HepG2 (cell line): ENCODE data around the gene DBNDD2. TPM values are rescaled to one million over a fixed set of nuclear protein-coding genes. Genes with fewer than 3 reads are reported as not detected.

Experiments used
- ASH2L ChIP-seq: fragments of 300-600, 200-600 bp; sonication (generic); IDR thresholded peaks from 2 replicates; pipeline ENCODE4 v1.7.0; 2017; ENCODE audit warnings: low read depth, mild to moderate bottlenecking, moderate library complexity, mixed read lengths, low read length; ENCODE audit not compliant: insufficient read length
- ATF3 ChIP-seq: sonication (generic); formaldehyde crosslinking; IDR thresholded peaks from 2 replicates; pipeline ENCODE4 v1.4.0; 2020; ENCODE audit warnings: missing genetic modification reagents
- GABPA ChIP-seq, 2 experiments: IDR thresholded peaks; 2 replicates each; pipeline ENCODE4 v1.6.1; 2011 to 2016; ENCODE audit warnings: low read depth in 2 of 2, low read length in 1 of 2, missing biosample characterization in 1 of 2, missing genetic modification characterization in 1 of 2
- IRF1 ChIP-seq: sonication (generic); formaldehyde crosslinking; IDR thresholded peaks from 2 replicates; pipeline ENCODE4 v1.4.0; 2020; ENCODE audit warnings: low read depth, mild to moderate bottlenecking, missing genetic modification reagents
- JUND ChIP-seq: sonication (generic); formaldehyde crosslinking; IDR thresholded peaks from 2 replicates; pipeline ENCODE4 v1.8.0; 2022; ENCODE audit warnings: mild to moderate bottlenecking, missing genetic modification reagents
- KDM2A ChIP-seq: sonication (generic); formaldehyde crosslinking; IDR thresholded peaks from 2 replicates; pipeline ENCODE4 v1.4.0; 2020; ENCODE audit warnings: low read depth, missing genetic modification reagents, borderline replicate concordance
- KLF12 ChIP-seq: sonication (generic); formaldehyde crosslinking; IDR thresholded peaks from 2 replicates; pipeline ENCODE4 v1.4.0; 2020; ENCODE audit warnings: missing genetic modification reagents, borderline replicate concordance
- KLF16 ChIP-seq, 2 experiments: sonication (generic) in 1 of 2; formaldehyde crosslinking in 1 of 2; IDR thresholded peaks; 2 replicates each; pipeline versions ENCODE4 v1.6.1 to v1.8.0; 2016 to 2023; ENCODE audit warnings: missing genetic modification reagents in 2 of 2, missing compliant biosample characterization in 1 of 2
- NFYB ChIP-seq: sonication (generic); formaldehyde crosslinking; IDR thresholded peaks from 2 replicates; pipeline ENCODE4 v1.4.0; 2020; ENCODE audit warnings: missing genetic modification reagents
- PTBP1 ChIP-seq: fragments of 200-400 bp; formaldehyde crosslinking; IDR thresholded peaks from 2 replicates; pipeline ENCODE4 v1.6.1; 2018; ENCODE audit warnings: low read length, low read depth; ENCODE audit not compliant: poor library complexity, severe bottlenecking
- RERE ChIP-seq: IDR thresholded peaks from 2 replicates; pipeline ENCODE4 v1.6.1; 2016; ENCODE audit warnings: low read depth, missing genetic modification reagents, missing compliant biosample characterization
- TFDP1 ChIP-seq: IDR thresholded peaks from 2 replicates; pipeline ENCODE4 v1.6.1; 2016; ENCODE audit warnings: missing compliant biosample characterization, missing genetic modification reagents, borderline replicate concordance
- ZFP36L2 ChIP-seq: sonication (generic); formaldehyde crosslinking; IDR thresholded peaks from 2 replicates; pipeline ENCODE4 v1.4.0; 2020; ENCODE audit warnings: missing genetic modification reagents
- ZFP82 ChIP-seq: sonication (generic); formaldehyde crosslinking; IDR thresholded peaks from 2 replicates; pipeline ENCODE4 v1.5.1; 2020; ENCODE audit warnings: mild to moderate bottlenecking, missing genetic modification reagents, borderline replicate concordance
- ZKSCAN5 ChIP-seq: sonication (generic); formaldehyde crosslinking; IDR thresholded peaks from 2 replicates; pipeline ENCODE4 v1.5.1; 2020; ENCODE audit warnings: mild to moderate bottlenecking, missing genetic modification reagents
- ZNF205 ChIP-seq: IDR thresholded peaks from 2 replicates; pipeline ENCODE4 v1.6.1; 2018; ENCODE audit warnings: missing biosample characterization, missing genetic modification reagents
- ZNF256 ChIP-seq: sonication (generic); formaldehyde crosslinking; conservative IDR thresholded peaks from 2 replicates; pipeline ENCODE4 v1.4.0; 2020; ENCODE audit warnings: missing genetic modification reagents
- ZNF644 ChIP-seq: IDR thresholded peaks from 2 replicates; pipeline ENCODE4 v1.6.1; 2016; ENCODE audit warnings: low read depth
- ZNF83 ChIP-seq: sonication (generic); formaldehyde crosslinking; IDR thresholded peaks from 2 replicates; pipeline ENCODE4 v1.4.0; 2020; ENCODE audit warnings: missing genetic modification reagents, mild to moderate bottlenecking, borderline replicate concordance
- ZSCAN31 ChIP-seq: sonication (generic); formaldehyde crosslinking; IDR thresholded peaks from 2 replicates; pipeline ENCODE4 v1.5.0; 2020; ENCODE audit warnings: low read depth, mild to moderate bottlenecking, missing genetic modification reagents
- polyA plus RNA-seq, 8 experiments: library from polyadenylated mRNA; depleted of rRNA in 3 of 8; stranded (reverse) in 7 of 8; unstranded in 1 of 8; fragments of >200 nt; fragmentation: Illumina TruSeq in 4 of 8; extraction: Trizol in 4 of 8; gene quantifications; 2 replicates each; pipeline versions ENCODE4 v1.2.1 to v1.2.3, GENCODE V29; 2011 to 2016; ENCODE audit warnings: low read depth in 4 of 8, missing spikeins in 1 of 8, mixed read lengths in 1 of 8; ENCODE audit not compliant: insufficient read depth in 1 of 8
- total RNA-seq, 5 experiments: library from RNA; depleted of rRNA; stranded (reverse); fragments of >200 nt; fragmentation: Illumina TruSeq; extraction: Trizol; gene quantifications; 2 replicates each; pipeline ENCODE4 v1.2.3, GENCODE V29; 2016; ENCODE audit warnings: low read depth in 1 of 5

Gene DBNDD2
- total and polyA plus RNA-seq, 2 of the 13 experiments (the other 11 are each of a cell fraction or from before 2014, with no cell fraction given): 16.7 to 47.6 TPM

GRCh38 chr20:45406260-45407066 lies 1.6 kb upstream of the DBNDD2 start (continued):
- no peak for TF ChIP-seq RERE
- TF ChIP-seq ZFP36L2 (CRISPR knock-in tag): no peak
- TF ChIP-seq ZFP82 (CRISPR knock-in tag): peak; percentile 90; the same call in 1 of the 2 replicates
- no peak for TF ChIP-seq ZNF256 (CRISPR knock-in tag)
- no peak for TF ChIP-seq ZNF205
- peak; percentile 52 for TF ChIP-seq PTBP1
- TF ChIP-seq JUND (CRISPR knock-in tag): no peak
- TF ChIP-seq ASH2L: peak; percentile 41
- peak; percentile 70; the same call in 1 of the 2 replicates for TF ChIP-seq TFDP1 (CRISPR knock-in tag)
- TF ChIP-seq KDM2A: peak; percentile 54; the same call in 1 of the 2 replicates
- peak; percentile 53; the same call in 1 of the 2 replicates for TF ChIP-seq GABPA (IDR thresholded peaks at IDR 0.05; ENCODE audit: low read depth, low read length)
- TF ChIP-seq GABPA (CRISPR knock-in tag; IDR thresholded peaks at IDR 0.05; ENCODE audit: low read depth): peak; percentile 45; the same call in 1 of the 2 replicates
- no peak for TF ChIP-seq ZNF644 (CRISPR knock-in tag)
- peak in 1 of 2 experiments; percentile 50; a peak in 1 of 4 replicates for TF ChIP-seq KLF16 (CRISPR knock-in tag; IDR thresholded peaks at IDR 0.05)
- TF ChIP-seq KLF12 (CRISPR knock-in tag): peak; percentile 65; the same call in 1 of the 2 replicates
- no peak for TF ChIP-seq IRF1 (CRISPR knock-in tag)
- TF ChIP-seq ZKSCAN5 (CRISPR knock-in tag): no peak
- TF ChIP-seq ZSCAN31: peak; percentile 26; the same call in 1 of the 2 replicates
- TF ChIP-seq ATF3 (CRISPR knock-in tag): no peak
- TF ChIP-seq ZNF83 (CRISPR knock-in tag): 0 out of 2 replicates have a peak, but pooled peaks have one; percentile 37
- TF ChIP-seq NFYB: no peak
- TF ChIP-seq, all 625 proteins: peak for 181
